A673 (cell line): ENCODE results near the gene OR52B6. TPM values are rescaled to one million over a fixed set of nuclear protein-coding genes. Genes with fewer than 3 reads are reported as not detected.

Experiments used
- BruUV-seq: library from RNA; stranded (reverse); fragments of 400-500 nt; replicated peaks from 2 replicates; lab custom pipeline; 2021; lab: Mats Ljungman, UMichigan
- CTCF ChIA-PET: fragments of 300-600 bp; sonication (Branson Sonifier 250); formaldehyde crosslinking; loops from one replicate; lab custom pipeline; 2022; ENCODE audit warnings: antibody characterized with exemption; lab: Charles Lee
- POLR2A ChIA-PET: fragments of 300-600 bp; sonication (Branson Sonifier 250); formaldehyde crosslinking; loops from one replicate; lab custom pipeline; 2022; ENCODE audit warnings: antibody characterized with exemption; ENCODE audit not compliant: low non-redundant PET; lab: Charles Lee
- DNase-seq: peaks from one replicate; pipeline ENCODE4 v3.0.0-alpha.2; 2015; ENCODE audit warnings: low spot score
- H3K27ac ChIP-seq: fragments of 200-600 bp; sonication (generic); 2 replicates; pipeline ENCODE4 v1.5.1; 2016; ENCODE audit warnings: mixed run types, low read depth, mild to moderate bottlenecking, mixed read lengths, antibody characterized with exemption, low read length; ENCODE audit not compliant: poor library complexity, severe bottlenecking
- H3K27me3 ChIP-seq: fragments of 200-600 bp; sonication (generic); replicated peaks from 2 replicates; pipeline ENCODE4 v1.6.1; 2017; ENCODE audit warnings: mixed run types, low read depth, mild to moderate bottlenecking, mixed read lengths, antibody characterized with exemption, low read length; ENCODE audit not compliant: insufficient read depth, poor library complexity
- H3K36me3 ChIP-seq: fragments of 200-600 bp; sonication (generic); 2 replicates; pipeline ENCODE4 v1.6.1; 2016; ENCODE audit warnings: mixed run types, mild to moderate bottlenecking, mixed read lengths, antibody characterized with exemption, low read length; ENCODE audit not compliant: insufficient read depth, poor library complexity, severe bottlenecking
- H3K4me1 ChIP-seq: fragments of 200-600 bp; sonication (generic); 2 replicates; pipeline ENCODE4 v1.6.1; 2017; ENCODE audit warnings: mixed run types, mild to moderate bottlenecking, mixed read lengths, antibody characterized with exemption, low read length; ENCODE audit not compliant: insufficient read depth, poor library complexity, severe bottlenecking
- H3K4me3 ChIP-seq: fragments of 200-600 bp; sonication (generic); 2 replicates; pipeline ENCODE4 v1.5.1; 2016; ENCODE audit warnings: low read depth, mixed run types, mild to moderate bottlenecking, mixed read lengths, low read length; ENCODE audit not compliant: poor library complexity, severe bottlenecking
- H3K9me3 ChIP-seq: fragments of 200-600 bp; sonication (generic); 2 replicates; pipeline ENCODE4 v1.6.1; 2016; ENCODE audit warnings: mixed run types, low read depth, mild to moderate bottlenecking, mixed read lengths, antibody characterized with exemption, low read length; ENCODE audit not compliant: poor library complexity, severe bottlenecking
- CTCF ChIP-seq: fragments of 300-800, 200-600 bp; sonication (generic); conservative IDR thresholded peaks from 2 replicates; pipeline ENCODE4 v1.5.1; 2017; ENCODE audit warnings: low read depth, mild to moderate bottlenecking, antibody characterized with exemption, low read length, moderate library complexity, mixed read lengths
- EZH2 ChIP-seq: fragments of 200-600 bp; sonication (generic); IDR thresholded peaks from 2 replicates; pipeline ENCODE4 v1.6.1; 2017; ENCODE audit warnings: borderline replicate concordance, low read depth, mild to moderate bottlenecking, mixed read lengths, antibody characterized with exemption, low read length; ENCODE audit not compliant: poor library complexity, severe bottlenecking
- intact Hi-C: fragments of 100-400 bp; cut with micrococcal nuclease; formaldehyde crosslinking; loops from one replicate; pipeline ENCODE4 v1.10.0; 2022; ENCODE audit not compliant: unreplicated experiment
- total RNA-seq: library from RNA; stranded (reverse); gene quantifications from 2 replicates; pipeline ENCODE4 v1.2.3, GENCODE V29; 2021

OR52B6 gene
- total RNA-seq, 1 experiment from 2014 or later, result not detected

DNA sequence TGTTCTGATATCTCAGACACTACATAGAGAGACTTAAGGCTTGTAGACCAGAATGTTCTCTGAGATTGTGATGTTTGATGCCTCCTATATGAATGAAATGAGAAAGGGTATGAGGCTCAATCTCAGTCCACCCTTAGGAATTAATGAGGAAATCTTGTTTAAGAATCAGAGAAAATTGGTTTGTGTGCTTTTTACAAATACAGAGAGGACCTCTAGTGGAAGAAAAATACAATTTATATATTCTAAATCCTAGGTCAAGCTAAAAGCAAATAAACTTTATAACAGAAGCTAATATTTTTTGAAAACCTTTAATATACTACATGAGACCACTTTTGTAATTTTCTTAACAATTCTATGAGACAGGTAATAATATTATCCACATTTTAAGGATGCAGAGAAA is 27.3 kb upstream of the OR52B6 start:
- no peak for DNase-seq
- Histone ChIP-seq H3K36me3 (no peaks in the 10 kb centered on the region), H3K9me3 (no peaks in the 10 kb centered on the region), H3K27ac (no peak overlapping the region), H3K4me3 (no peak overlapping the region), H3K4me1 (no peaks in the 10 kb centered on the region), H3K27me3 (no peaks in the 10 kb centered on the region)
- ChIA-PET POLR2A (no interaction called here), CTCF (no interaction called here)
- no TSS peak for BruUV-seq
- TF ChIP-seq CTCF (no peak; the same call in 1 of the 2 replicates), EZH2 (no peak)
- intact Hi-C loops, result no loop called here

DNA sequence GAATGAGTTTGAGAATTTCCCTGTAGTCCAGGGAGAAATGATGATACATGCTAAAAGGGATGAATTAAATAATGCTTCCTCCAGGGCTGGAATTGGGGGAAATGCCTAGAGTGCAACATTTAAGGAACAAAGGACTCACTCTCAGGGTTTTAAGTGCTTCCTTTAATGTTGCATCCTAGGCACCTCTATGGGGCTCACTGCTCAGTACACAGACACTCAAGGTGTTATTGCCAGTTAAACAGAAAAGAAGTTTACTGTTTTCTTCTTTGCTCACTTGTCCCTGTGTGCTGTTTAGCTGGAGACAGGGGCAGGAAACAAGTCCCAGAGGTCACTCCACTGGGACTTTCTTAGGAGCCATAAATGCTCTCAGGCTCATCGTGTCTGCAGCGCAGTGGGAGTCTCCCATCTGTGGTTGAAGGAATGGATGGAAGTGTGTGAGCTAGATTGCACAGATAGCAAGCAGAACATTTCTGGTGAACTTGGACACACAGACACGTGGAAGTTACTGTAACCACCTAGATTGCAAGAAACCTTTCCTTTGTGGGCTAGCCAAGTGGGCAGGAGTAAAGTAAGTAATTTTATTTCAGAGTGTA is 24.0 kb upstream of the OR52B6 start:
- CTCF ChIA-PET, result no interaction called here

GRCh38 chr11:5557751-5558150 is 22.9 kb upstream of the OR52B6 start:
- POLR2A ChIA-PET, result no interaction called here
- H3K27me3 ChIP-seq, result no peaks in the 10 kb centered on the region
- CTCF ChIA-PET, result no interaction called here
- H3K36me3 ChIP-seq, result no peaks in the 10 kb centered on the region
- no peak for TF ChIP-seq CTCF
- TF ChIP-seq EZH2, result no peak
- no peak overlapping the region for H3K4me3 ChIP-seq
- intact Hi-C loops, result no loop called here
- H3K27ac ChIP-seq, result no peak overlapping the region
- no peaks in the 10 kb centered on the region for H3K4me1 ChIP-seq
- no TSS peak for BruUV-seq
- no peaks in the 10 kb centered on the region for H3K9me3 ChIP-seq
- DNase-seq, result no peak

More for the DNA sequence above, 24.0 kb upstream of the OR52B6 start:
- POLR2A ChIA-PET, result no interaction called here
- Histone ChIP-seq H3K36me3 (no peaks in the 10 kb centered on the region), H3K4me1 (no peaks in the 10 kb centered on the region), H3K9me3 (no peaks in the 10 kb centered on the region), H3K27ac (no peak overlapping the region), H3K27me3 (no peaks in the 10 kb centered on the region), H3K4me3 (no peak overlapping the region)
- TF ChIP-seq CTCF (no peak), EZH2 (no peak)
- intact Hi-C loops, result no loop called here
- no TSS peak for BruUV-seq
- DNase-seq, result no peak
